ENCODE results near the gene ZNF70.

Gene ZNF70

GRCh38 chr22:23772315-23772648 is 21.4 kb upstream of the ZNF70 start:
- Mint-ChIP-seq H3K9me3 (no peaks in the 10 kb centered on the region), H3K4me1 (peaks cover 43% of the 10 kb centered on the region), H3K4me3 (peak overlapping the region; percentile 72 to 75), H3K27me3 (peaks cover 7% of the 10 kb centered on the region), H3K27ac (no peak overlapping the region)
- no peak for DNase-seq
- ATAC-seq, result no peak

- peaks cover 7% of the 10 kb centered on the region for H3K27me3 Mint-ChIP-seq
- no peaks in the 10 kb centered on the region for H3K9me3 Mint-ChIP-seq
- H3K4me3 Mint-ChIP-seq, result no peak overlapping the region
- H3K27ac Mint-ChIP-seq, result no peak overlapping the region
- peaks cover 68% of the 10 kb centered on the region for H3K4me1 Mint-ChIP-seq
- ATAC-seq, result no peak
- no peak for DNase-seq
These were observed 18.5 kb upstream of the ZNF70 start for GRCh38 chr22:23769321-23769965.

GRCh38 chr22:23767673-23768548 is 17.0 kb upstream of the ZNF70 start, which contains the start of gene CHCHD10:
TSS of gene CHCHD10 (minus strand) at chr22:23767972. CDS start at chr22:23767874, 98 bp downstream.
- peak within 1 kb of the TSS; percentile 88 to 95 for H3K4me3 Mint-ChIP-seq
- peak; percentile 67 for ATAC-seq
- no peaks in the 10 kb centered on the region for H3K9me3 Mint-ChIP-seq
- H3K27me3 Mint-ChIP-seq, result peaks cover 2% of the 10 kb centered on the region
- H3K27ac Mint-ChIP-seq, result peak within 1 kb of the TSS; percentile 52 to 95
- DNase-seq, result peak; percentile 80
- H3K4me1 Mint-ChIP-seq, result peaks cover 77% of the 10 kb centered on the region

GRCh38 chr22:23767303-23767672 is 16.4 kb upstream of the ZNF70 start:
- peak overlapping the region in 1 of 2 donors; percentile 95 for H3K27ac Mint-ChIP-seq
- ATAC-seq (peak; percentile 1), DNase-seq (no peak)
- H3K27me3 Mint-ChIP-seq, result no peaks in the 10 kb centered on the region
- peak overlapping the region; percentile 88 to 95 for H3K4me3 Mint-ChIP-seq
- H3K9me3 Mint-ChIP-seq, result no peaks in the 10 kb centered on the region
- peaks cover 83% of the 10 kb centered on the region for H3K4me1 Mint-ChIP-seq

- H3K4me3 Mint-ChIP-seq, result peak overlapping the region; percentile 64 to 67
These were observed 14.3 kb upstream of the ZNF70 start for GRCh38 chr22:23764899-23765881.

GRCh38 chr22:23763954-23764353 is 13.0 kb upstream of the ZNF70 start:
- DNase-seq (no peak), ATAC-seq (no peak)
- Mint-ChIP-seq H3K27ac (peak overlapping the region in 1 of 2 donors; percentile 84), H3K27me3 (no peaks in the 10 kb centered on the region), H3K9me3 (no peaks in the 10 kb centered on the region), H3K4me3 (peak overlapping the region; percentile 72 to 84), H3K4me1 (peaks cover 56% of the 10 kb centered on the region)

More at GRCh38 chr22:23764899-23765881, 14.3 kb upstream of the ZNF70 start:
- Mint-ChIP-seq H3K27me3 (no peaks in the 10 kb centered on the region), H3K9me3 (no peaks in the 10 kb centered on the region), H3K4me1 (peaks cover 65% of the 10 kb centered on the region), H3K27ac (peak overlapping the region; percentile 69 to 87)
- ATAC-seq, result no peak
- DNase-seq, result no peak

GRCh38 chr22:23763579-23763945 is 12.7 kb upstream of the ZNF70 start:
- ATAC-seq (peak; percentile 36), DNase-seq (peak; percentile 46 to 48)
- Mint-ChIP-seq H3K27me3 (no peaks in the 10 kb centered on the region), H3K4me1 (peaks cover 53% of the 10 kb centered on the region), H3K4me3 (peak overlapping the region; percentile 72 to 84), H3K9me3 (no peaks in the 10 kb centered on the region), H3K27ac (peak overlapping the region in 1 of 2 donors; percentile 84)

- H3K27me3 Mint-ChIP-seq, result no peaks in the 10 kb centered on the region
- H3K4me3 Mint-ChIP-seq, result peak within 1 kb of the TSS; percentile 72 to 84
- DNase-seq, result no peak
- no peaks in the 10 kb centered on the region for H3K9me3 Mint-ChIP-seq
- ATAC-seq, result no peak
- H3K4me1 Mint-ChIP-seq, result peaks cover 48% of the 10 kb centered on the region
- H3K27ac Mint-ChIP-seq, result peak within 1 kb of the TSS; percentile 84 to 89
These were observed 12.1 kb upstream of the ZNF70 start, which contains the start of gene C22orf15 for GRCh38 chr22:23762842-23763578. TSS of gene C22orf15 (plus strand) at chr22:23762990. CDS start at chr22:23763307, 317 bp downstream.

GRCh38 chr22:23760056-23760455 is 9.1 kb upstream of the ZNF70 start:
- Mint-ChIP-seq H3K9me3 (no peaks in the 10 kb centered on the region), H3K4me1 (peaks cover 33% of the 10 kb centered on the region), H3K4me3 (no peak overlapping the region), H3K27me3 (no peaks in the 10 kb centered on the region), H3K27ac (no peak overlapping the region)
- ATAC-seq (no peak), DNase-seq (no peak)

- DNase-seq (no peak), ATAC-seq (no peak)
- Mint-ChIP-seq H3K27me3 (no peaks in the 10 kb centered on the region), H3K9me3 (no peaks in the 10 kb centered on the region), H3K27ac (no peak overlapping the region), H3K4me1 (peaks cover 28% of the 10 kb centered on the region), H3K4me3 (no peak overlapping the region)
These were observed 8.7 kb upstream of the ZNF70 start for GRCh38 chr22:23759566-23759965.

- ATAC-seq, result peak; percentile 64
- H3K27me3 Mint-ChIP-seq, result no peaks in the 10 kb centered on the region
These were observed 6.0 kb upstream of the ZNF70 start for GRCh38 chr22:23756891-23757290.

GRCh38 chr22:23755711-23756110 is 4.8 kb upstream of the ZNF70 start:
- no peaks in the 10 kb centered on the region for H3K9me3 Mint-ChIP-seq
- no peaks in the 10 kb centered on the region for H3K27me3 Mint-ChIP-seq
- H3K4me3 Mint-ChIP-seq, result no peak overlapping the region
- no peak for DNase-seq
- no peak overlapping the region for H3K27ac Mint-ChIP-seq
- ATAC-seq, result no peak
- H3K4me1 Mint-ChIP-seq, result peaks cover 19% of the 10 kb centered on the region

More at GRCh38 chr22:23756891-23757290, 6.0 kb upstream of the ZNF70 start:
- DNase-seq, result no peak
- no peaks in the 10 kb centered on the region for H3K9me3 Mint-ChIP-seq
- H3K4me1 Mint-ChIP-seq, result peaks cover 12% of the 10 kb centered on the region
- no peak overlapping the region for H3K27ac Mint-ChIP-seq
- H3K4me3 Mint-ChIP-seq, result no peak overlapping the region

GRCh38 chr22:23754980-23755636 is 4.2 kb upstream of the ZNF70 start:
- Mint-ChIP-seq H3K27me3 (no peaks in the 10 kb centered on the region), H3K27ac (no peak overlapping the region), H3K9me3 (no peaks in the 10 kb centered on the region), H3K4me1 (peaks cover 25% of the 10 kb centered on the region), H3K4me3 (no peak overlapping the region)
- DNase-seq (no peak), ATAC-seq (no peak)

- Mint-ChIP-seq H3K4me1 (peaks cover 32% of the 10 kb centered on the region), H3K4me3 (no peak within 1 kb of the TSS), H3K27me3 (no peaks in the 10 kb centered on the region), H3K9me3 (no peaks in the 10 kb centered on the region), H3K27ac (peak within 1 kb of the TSS in 1 of 2 donors; percentile 33)
- ATAC-seq (no peak), DNase-seq (no peak)
These were observed 3.5 kb upstream of the ZNF70 start, which contains the start of gene VPREB3 for GRCh38 chr22:23754220-23754919. TSS of gene VPREB3 (minus strand) at chr22:23754425. CDS start at chr22:23754363, 62 bp downstream.

Measured in stimulated activated naive CD8-positive, alpha-beta T cell treated with anti-CD3 and anti-CD28 coated beads, Interleukin-15, amount 100 ng/mL, for 72 hours (primary cell).